ENCODE data around the gene RELB. TPM values are rescaled to one million over a fixed set of nuclear protein-coding genes. Genes with fewer than 3 reads are reported as not detected.

RELB gene
- total RNA-seq, 1 experiment from 2014 or later = 11.9 TPM

DNA sequence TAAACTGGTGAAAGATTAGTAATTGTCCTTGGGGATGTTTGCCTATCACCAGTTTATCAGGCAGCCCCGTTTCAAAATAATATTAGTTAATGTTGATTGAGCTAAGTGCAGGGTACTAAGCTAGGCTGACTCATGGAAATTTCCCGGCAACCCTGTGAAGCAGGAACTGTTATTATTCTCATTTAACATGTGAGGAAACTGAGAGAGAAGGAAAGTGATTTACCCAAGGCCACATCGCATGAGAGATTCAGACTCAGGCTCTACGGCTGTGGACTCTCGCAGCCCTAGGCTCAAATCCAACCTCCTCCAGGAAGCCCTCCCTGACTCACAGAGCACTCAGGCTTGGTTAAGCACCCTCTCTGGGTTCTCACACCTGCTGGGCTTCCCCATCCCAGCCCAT lies 26.4 kb upstream of the RELB start:
- TF ChIP-seq EZH2 (IDR thresholded peaks at IDR 0.05; ENCODE audit: borderline replicate concordance, low read depth, low read length, poor library complexity, severe bottlenecking) (no peak), CTCF (conservative IDR thresholded peaks at IDR 0.05; ENCODE audit: low read depth, low read length) (no peak)
- CTCF ChIA-PET = no interaction called here
- H3K27me3 ChIP-seq (replicated peaks; ENCODE audit: insufficient read depth, low read depth, low read length, poor library complexity) = no peaks in the 10 kb centered on the region
- intact Hi-C loops (cut with micrococcal nuclease; ENCODE audit: unreplicated experiment) = no loop called here
- POLR2A ChIA-PET (ENCODE audit: low non-redundant PET) = no interaction called here
- H3K4me3 ChIP-seq (ENCODE audit: low read depth, low read length, poor library complexity, severe bottlenecking) = no peak overlapping the region
- no TSS peak for BruUV-seq (replicated peaks)
- H3K4me1 ChIP-seq (ENCODE audit: insufficient read depth, low read length, poor library complexity, severe bottlenecking) = no peaks in the 10 kb centered on the region
- DNase-seq (ENCODE audit: low spot score) = no peak
- no peaks in the 10 kb centered on the region for H3K9me3 ChIP-seq (ENCODE audit: low read depth, low read length, poor library complexity, severe bottlenecking)
- H3K36me3 ChIP-seq (ENCODE audit: insufficient read depth, low read length, poor library complexity, severe bottlenecking) = peaks cover 50% of the 10 kb centered on the region
- no peak overlapping the region for H3K27ac ChIP-seq (ENCODE audit: low read depth, low read length, poor library complexity, severe bottlenecking)

DNA sequence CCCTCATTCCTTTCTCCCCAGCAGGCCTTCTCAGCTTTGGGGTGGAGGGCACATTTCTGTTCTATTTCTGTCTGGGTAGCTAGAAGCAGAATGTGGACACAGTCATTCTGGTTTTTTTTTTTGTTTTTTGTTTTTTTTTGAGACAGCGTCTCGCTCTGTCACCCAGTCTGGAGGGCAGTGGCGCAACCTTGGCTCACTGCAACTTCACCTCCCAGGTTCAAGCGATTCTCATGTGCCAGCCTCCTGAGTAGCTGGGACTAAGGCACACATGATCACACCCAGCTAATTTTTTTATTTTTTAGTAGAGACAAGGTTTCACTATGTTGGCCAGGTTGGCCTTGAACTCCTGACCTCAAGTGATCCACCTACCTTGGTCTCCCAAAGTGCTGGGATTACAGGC lies 25.8 kb upstream of the RELB start:
- intact Hi-C loops (cut with micrococcal nuclease; ENCODE audit: unreplicated experiment) = no loop called here
- ChIA-PET POLR2A (ENCODE audit: low non-redundant PET) (no interaction called here), CTCF (no interaction called here)
- TF ChIP-seq EZH2 (IDR thresholded peaks at IDR 0.05; ENCODE audit: borderline replicate concordance, low read depth, low read length, poor library complexity, severe bottlenecking) (no peak), CTCF (conservative IDR thresholded peaks at IDR 0.05; ENCODE audit: low read depth, low read length) (no peak)
- Histone ChIP-seq H3K27me3 (replicated peaks; ENCODE audit: insufficient read depth, low read depth, low read length, poor library complexity) (no peaks in the 10 kb centered on the region), H3K27ac (ENCODE audit: low read depth, low read length, poor library complexity, severe bottlenecking) (no peak overlapping the region), H3K4me1 (ENCODE audit: insufficient read depth, low read length, poor library complexity, severe bottlenecking) (no peaks in the 10 kb centered on the region), H3K36me3 (ENCODE audit: insufficient read depth, low read length, poor library complexity, severe bottlenecking) (peaks cover 53% of the 10 kb centered on the region), H3K4me3 (ENCODE audit: low read depth, low read length, poor library complexity, severe bottlenecking) (no peak overlapping the region), H3K9me3 (ENCODE audit: low read depth, low read length, poor library complexity, severe bottlenecking) (no peaks in the 10 kb centered on the region)
- DNase-seq (ENCODE audit: low spot score) = no peak
- no TSS peak for BruUV-seq (replicated peaks)

DNA sequence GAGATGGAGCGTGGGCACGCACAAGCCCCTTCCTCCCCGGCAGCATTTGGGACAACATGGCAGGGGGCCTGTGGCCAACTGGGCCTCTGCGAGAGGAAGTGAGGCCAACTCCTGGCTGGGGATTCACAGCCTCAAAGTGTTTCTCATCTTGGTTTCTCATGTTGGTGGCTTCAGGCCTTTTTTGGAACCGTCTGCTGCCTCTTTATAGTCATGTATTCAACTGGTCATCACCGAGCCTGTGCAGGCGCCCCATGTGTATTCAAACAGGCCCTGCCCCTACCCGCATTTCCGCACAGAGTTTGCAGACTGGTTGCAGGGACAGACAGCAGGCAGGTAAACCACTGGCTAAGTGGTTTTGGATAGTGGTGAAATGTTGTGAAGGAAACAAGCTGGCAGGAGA lies 17.3 kb upstream of the RELB start:
- DNase-seq (ENCODE audit: low spot score) = no peak
- TF ChIP-seq EZH2 (IDR thresholded peaks at IDR 0.05; ENCODE audit: borderline replicate concordance, low read depth, low read length, poor library complexity, severe bottlenecking) = no peak
- no peak for TF ChIP-seq CTCF (conservative IDR thresholded peaks at IDR 0.05; ENCODE audit: low read depth, low read length)
- H3K27ac ChIP-seq (ENCODE audit: low read depth, low read length, poor library complexity, severe bottlenecking) = no peak overlapping the region
- no peak overlapping the region for H3K4me3 ChIP-seq (ENCODE audit: low read depth, low read length, poor library complexity, severe bottlenecking)
- ChIA-PET CTCF (no interaction called here), POLR2A (ENCODE audit: low non-redundant PET) (no interaction called here)
- H3K9me3 ChIP-seq (ENCODE audit: low read depth, low read length, poor library complexity, severe bottlenecking) = no peaks in the 10 kb centered on the region
- no peaks in the 10 kb centered on the region for H3K27me3 ChIP-seq (replicated peaks; ENCODE audit: insufficient read depth, low read depth, low read length, poor library complexity)
- no TSS peak for BruUV-seq (replicated peaks)
- H3K36me3 ChIP-seq (ENCODE audit: insufficient read depth, low read length, poor library complexity, severe bottlenecking) = peaks cover 21% of the 10 kb centered on the region
- no peaks in the 10 kb centered on the region for H3K4me1 ChIP-seq (ENCODE audit: insufficient read depth, low read length, poor library complexity, severe bottlenecking)
- intact Hi-C loops (cut with micrococcal nuclease; ENCODE audit: unreplicated experiment) = no loop called here

Data from A673 (cell line).